OCI-LY1 (cell line): ENCODE results near the gene ZSCAN9.

Experiments
- EZH2 ChIP-seq: fragments of 200-600 bp; sonication (generic), shearing (Covaris generic); IDR thresholded peaks from 2 replicates; pipeline ENCODE4 v1.8.0; 2017; ENCODE audit warnings: borderline replicate concordance, mixed run types, mild to moderate bottlenecking, antibody characterized with exemption, low read length, moderate library complexity, mixed read lengths
- TF ChIP-seq, protein P1 (sequence below): fragments of 200-600 bp; sonication (generic), shearing (Covaris generic); IDR thresholded peaks from 2 replicates; pipeline ENCODE4 v1.5.1; 2017; ENCODE audit warnings: mild to moderate bottlenecking, antibody characterized with exemption, low read length, moderate library complexity, mixed read lengths

DNA sequence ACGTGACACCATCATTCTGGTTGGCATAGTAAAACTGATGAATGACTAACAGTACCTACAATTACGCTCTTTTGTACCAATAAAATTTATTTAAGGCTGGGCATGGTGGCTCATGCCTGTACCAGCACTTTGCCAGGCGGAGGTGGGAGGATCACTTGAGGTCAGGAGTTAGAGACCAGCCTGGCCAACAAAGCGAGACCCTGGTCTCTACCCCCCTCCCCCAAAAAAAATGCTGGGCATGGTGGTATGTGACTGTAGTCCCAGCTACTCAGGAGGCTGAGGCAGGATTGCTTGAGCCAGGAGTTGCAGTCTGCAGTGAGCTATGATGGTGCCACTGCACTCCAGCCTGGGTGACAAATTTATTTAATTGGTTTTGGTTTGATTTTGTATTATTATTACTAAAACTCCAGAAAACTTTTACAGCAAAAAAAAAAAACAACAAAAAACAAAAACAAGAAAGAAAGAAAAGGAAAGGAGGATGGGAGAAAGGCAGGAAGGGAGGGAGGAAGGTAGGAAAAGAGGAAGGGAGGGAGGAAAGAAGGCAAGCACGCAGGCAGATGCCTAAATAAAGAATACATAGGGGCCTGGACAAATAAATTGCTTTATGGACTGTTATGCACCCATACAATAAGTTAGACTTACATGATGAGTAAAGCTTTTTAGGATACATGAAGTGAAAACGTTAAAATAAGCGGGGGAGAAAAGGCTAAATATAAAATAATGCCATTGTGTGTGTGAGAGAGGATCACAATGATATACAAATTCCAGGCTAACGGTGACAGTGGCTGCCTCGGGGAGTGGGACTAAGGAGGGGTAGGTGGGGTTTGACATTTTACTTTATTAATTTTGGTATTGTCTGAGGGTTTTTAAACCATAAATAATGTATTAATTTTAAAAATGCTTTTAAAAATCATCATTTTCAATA is 682 bp upstream of the ZSCAN9 start:
- TF ChIP-seq, protein P1, sequence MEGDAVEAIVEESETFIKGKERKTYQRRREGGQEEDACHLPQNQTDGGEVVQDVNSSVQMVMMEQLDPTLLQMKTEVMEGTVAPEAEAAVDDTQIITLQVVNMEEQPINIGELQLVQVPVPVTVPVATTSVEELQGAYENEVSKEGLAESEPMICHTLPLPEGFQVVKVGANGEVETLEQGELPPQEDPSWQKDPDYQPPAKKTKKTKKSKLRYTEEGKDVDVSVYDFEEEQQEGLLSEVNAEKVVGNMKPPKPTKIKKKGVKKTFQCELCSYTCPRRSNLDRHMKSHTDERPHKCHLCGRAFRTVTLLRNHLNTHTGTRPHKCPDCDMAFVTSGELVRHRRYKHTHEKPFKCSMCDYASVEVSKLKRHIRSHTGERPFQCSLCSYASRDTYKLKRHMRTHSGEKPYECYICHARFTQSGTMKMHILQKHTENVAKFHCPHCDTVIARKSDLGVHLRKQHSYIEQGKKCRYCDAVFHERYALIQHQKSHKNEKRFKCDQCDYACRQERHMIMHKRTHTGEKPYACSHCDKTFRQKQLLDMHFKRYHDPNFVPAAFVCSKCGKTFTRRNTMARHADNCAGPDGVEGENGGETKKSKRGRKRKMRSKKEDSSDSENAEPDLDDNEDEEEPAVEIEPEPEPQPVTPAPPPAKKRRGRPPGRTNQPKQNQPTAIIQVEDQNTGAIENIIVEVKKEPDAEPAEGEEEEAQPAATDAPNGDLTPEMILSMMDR: no peak
- no peak for TF ChIP-seq EZH2
